Retina (tissue), 1 donor: ENCODE results near the gene ITGA8.
"Not testable (repeated sequence)": the region's sequence is repeated elsewhere in the genome, so short reads cannot be mapped to it uniquely, and the experiment has no call there.

Experiments used
- DNase-seq: peaks from one replicate; pipeline ENCODE4 v3.0.0-alpha.2; 2016

Gene ITGA8

DNA sequence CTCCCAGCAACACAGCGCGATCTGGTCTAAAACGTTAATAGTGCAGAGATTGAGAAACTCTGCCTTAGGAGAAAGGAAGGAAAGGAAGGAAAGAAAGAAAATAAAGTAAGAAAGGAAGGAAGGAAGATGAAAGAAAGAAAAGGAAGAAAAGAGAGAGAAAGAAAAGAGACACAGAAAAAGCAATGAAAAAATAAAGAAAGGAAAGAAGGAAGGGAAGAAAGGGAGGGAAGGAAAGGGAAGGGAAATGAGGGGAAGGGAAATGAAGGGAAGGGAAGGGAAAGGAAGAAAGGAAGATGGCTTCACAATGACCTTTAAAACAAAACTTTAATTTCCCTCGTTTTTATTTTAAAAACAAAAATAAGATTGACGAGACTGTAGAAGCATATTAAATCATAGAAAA is 173.1 kb downstream of the ITGA8 start:
- DNase-seq: no peak

DNA sequence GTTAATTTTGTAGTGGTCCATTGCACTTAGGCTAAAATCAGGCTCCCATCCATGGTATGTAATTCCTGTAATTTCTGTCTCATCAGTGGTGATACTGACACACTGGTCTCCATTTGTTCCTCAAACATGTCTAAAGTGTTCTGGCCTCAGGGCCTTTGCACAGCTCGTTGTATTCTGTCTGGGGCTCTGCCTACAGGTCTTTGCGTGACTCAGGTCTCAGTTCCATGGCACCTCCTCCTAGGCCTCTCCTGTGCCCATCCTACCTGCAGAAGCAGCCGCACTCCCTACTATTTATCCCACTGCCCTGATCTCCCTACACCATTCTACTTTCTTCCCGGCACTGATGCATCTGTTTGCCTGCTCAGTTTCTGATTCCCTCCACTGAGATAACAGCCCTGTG is 173.8 kb downstream of the ITGA8 start:
- DNase-seq: no peak

DNA sequence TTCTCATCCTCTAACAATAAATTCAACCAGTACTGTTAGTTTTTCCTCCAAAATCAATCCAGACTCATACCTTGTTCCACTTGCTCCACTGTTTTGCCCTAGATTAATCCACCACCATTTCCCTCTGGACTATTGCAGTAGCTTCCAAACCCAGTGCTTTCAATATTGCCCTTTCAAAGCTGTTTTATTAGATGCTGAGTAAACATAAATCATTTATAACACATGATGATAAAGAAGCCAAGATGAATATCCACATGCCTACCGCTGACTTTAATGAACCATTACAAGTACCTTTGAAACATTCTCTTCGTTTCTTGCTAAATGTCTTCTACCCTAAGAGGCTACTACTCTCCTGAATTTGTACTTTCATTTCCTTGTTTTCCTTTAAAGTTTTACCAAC is 174.5 kb downstream of the ITGA8 start:
- DNase-seq: no peak

DNA sequence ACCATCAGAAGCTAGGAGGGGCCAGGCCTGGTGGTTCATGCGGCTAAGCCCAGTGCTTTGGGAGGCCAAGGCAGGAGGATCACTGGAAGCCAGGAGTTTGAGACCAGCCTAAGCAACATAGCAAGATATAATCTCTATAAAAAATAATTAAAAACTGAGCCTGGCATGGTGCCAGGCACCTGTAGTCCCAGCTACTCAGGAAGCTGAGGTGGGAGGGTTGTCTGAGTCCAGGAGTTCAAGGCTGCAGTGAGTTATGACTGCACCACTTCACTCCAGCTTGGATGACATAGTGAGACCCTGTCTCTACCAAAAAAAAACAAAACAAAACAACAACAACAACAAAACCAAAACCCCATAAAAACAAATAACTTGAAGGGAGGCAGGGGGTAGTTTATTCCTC is 175.7 kb downstream of the ITGA8 start:
- DNase-seq: no peak

DNA sequence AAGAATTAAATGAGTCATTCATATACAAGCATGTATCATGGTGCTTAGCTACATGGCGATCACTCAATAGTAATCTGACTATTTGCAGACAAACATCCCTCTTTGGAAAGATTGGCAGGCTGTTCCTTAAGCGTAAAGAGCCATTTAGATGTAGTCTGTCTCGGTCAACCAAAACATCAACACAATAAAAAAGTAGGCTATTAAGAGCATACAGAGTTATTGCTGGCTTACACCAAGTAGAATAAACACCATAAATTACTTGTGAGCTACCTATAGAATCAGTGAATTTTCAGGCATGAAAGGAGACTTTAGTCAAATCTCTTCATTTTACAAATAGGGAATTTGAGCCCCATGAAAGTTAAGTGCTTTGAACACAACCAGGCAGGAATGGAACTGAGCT is 176.9 kb downstream of the ITGA8 start:
- no peak for DNase-seq

DNA sequence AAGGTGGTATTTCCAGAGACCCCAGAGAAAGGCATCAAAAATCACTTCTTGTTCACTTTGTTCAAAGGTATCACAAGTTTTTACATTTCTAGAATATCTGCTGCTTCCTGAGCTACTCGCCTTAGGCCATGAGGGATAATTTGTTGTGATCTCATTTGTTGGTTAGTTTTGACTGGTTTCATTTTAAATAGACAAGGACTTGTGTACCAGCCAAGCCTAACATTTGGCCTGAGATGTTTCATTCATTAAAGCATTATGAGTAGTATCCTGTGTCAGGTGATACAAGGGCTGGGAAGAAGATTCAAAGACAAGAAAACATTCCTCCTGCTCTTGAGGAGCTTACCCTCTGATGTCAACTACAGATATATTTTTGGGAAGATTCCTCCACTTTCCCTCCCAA is 178.3 kb downstream of the ITGA8 start:
- no peak for DNase-seq

DNA sequence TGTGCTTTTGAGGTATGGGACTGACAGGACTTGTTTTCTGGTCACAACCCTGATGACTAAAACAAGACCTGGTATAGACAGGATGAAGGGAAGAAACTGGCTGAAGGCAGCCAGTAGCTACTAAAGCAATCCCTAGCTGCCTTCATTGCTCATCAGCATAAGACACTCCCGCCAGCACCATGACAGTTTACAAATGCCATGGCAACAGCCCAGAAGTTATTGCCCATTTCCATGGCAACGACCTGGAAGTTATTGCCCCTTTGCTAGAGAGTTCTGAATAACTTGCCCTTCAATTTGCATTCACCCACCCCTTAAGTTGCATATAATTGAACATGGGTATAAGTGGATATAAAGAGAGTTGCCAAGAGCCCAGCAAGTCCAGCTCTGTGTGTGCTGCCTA is 179.0 kb downstream of the ITGA8 start:
- no peak for DNase-seq

DNA sequence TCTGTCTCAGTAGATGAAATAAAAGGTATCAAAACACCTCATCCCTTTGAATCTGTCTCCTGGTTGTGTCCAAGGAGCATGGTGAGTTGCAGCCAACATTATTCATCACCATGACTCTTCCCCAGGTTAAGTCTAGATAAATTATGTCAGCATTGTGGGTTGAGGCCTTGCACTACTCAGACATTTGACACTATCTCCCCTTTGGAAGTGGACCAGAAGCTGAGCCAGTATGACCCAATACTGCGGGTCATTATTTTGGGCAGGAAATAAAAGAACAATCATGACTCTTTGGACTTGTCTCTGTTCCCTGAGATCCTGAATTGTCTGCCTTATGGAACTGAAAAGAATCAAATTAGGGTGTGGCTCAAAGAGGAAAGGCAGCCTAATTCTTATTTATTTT is 180.5 kb downstream of the ITGA8 start:
- no peak for DNase-seq

DNA sequence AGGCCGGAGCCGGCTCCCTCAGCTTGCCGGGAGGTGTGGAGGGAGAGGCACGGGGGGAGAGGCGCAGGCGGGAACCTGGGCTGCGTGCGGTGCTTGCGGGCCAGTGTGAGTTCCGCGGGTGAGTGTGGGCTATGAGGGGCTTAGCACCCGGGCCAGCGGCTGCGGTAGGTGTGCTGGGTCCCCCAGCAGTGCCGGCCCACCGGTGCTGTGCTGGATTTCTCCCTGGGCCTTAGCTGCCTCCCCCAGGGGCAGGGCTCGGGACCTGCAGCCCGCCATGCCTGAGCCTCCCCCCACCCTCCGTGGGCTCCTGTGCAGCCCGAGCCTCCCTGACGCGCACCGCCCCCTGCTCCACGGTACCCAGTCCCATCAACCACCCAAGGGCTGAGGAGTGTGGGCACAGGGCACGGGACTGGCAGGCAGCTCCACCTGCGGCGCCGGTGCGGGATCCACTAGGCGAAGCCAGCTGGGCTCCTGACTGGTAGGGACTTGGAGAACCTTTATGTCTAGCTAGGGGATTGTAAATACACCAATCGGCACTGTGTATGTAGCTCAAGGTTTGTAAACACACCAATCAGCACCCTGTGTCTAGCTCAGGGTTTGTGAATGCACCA is 184.7 kb downstream of the ITGA8 start:
- not testable (repeated sequence) for DNase-seq

DNA sequence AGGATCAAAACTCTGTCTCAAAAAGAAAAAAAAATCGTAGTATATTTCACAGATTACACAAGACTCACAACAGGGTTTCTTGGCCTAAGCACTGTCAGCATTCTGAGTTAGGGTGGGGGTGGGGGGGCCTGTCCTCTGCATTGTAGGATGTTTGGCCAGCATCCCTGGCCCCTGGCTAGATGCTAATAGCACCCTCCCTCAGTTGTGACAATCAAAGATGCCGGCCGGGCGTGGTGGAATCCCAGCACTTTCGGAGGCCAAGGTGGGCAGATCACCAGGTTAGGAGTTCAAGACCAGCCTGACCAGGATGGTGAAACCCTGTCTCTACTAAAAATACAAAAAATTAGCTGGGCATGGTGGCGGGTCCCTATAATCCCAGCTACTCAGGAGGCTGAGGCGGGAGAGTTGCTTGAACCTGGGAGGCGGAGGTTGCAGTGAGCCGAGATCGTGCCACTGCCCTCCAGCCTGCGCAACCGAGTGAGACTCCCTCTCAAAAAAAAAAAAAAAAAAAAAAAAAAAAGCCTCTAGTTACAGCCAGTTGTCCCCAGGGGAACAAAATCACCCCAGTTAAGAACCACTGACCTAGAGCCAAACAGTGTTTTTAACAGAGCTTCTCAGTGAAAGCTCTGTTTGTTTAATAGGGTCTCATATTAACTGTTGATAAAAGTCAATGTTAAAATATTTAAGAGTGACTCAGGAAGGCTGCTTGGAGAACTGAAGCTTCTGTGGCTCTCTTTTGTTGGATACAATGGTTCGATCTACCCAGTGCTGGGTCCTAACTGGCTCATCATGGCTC is 187.6 kb downstream of the ITGA8 start:
- no peak for DNase-seq

DNA sequence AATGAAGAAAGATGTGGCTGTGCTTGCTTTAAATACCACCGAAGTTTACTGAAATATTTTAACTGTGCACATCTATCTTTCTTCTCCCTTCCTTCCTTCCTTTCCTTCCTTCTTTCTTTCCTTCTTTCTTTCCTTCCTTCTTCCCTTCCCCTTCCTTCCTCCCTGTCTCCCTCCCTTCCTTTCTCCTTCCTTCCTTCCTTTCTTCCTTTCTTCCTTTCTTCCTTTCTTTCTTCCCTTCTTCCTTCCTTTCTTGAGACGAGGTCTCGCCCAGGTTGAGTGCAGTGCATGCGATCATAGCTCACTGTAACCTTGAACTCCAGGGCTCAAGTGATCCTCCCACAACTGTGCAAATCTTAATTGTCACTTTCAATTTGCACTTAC is 190.9 kb downstream of the ITGA8 start:
- no peak for DNase-seq

DNA sequence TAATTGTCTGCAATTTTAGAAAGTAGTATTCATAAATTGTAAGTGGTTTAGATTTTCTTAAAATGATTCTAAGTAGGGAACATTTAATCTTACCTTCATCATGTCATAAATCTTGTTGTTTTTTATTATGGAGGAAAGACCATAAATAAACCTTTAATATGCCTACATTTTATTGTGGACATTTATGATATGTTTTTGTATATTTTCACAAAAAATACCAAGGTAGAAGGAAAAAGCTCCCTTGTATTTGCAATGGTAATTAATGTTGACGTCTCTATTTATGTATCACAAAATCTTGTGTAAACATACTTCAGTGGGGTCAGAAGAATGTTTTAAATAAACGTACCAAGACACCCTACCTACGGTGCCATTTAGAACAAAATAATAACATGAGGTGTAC is 193.0 kb downstream of the ITGA8 start:
- DNase-seq: no peak

DNA sequence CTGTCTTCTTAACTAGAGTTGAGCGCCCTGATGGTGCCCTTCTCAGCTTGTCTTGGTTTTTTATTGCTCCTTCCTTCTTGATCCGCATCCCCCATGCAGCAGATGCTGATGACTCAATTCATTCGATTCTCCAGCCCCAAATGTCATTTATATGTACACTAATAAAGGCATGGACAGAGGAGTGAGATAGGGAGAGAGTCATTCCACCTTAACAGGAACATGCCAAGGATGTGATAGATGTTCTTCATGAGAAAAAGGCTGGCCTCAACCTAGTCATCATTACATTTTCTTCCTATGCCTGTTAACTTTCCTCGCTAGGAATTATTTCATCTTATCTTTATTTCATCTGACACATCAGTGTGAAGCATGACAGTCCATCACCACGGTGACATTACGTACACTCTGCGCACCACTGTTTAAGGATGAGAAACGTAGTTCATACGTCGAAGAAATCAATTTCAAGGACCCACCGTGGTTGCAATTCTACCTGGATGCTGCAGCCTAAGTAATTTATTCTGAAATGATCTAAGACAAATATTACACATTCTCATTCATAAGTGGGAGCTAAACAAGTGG is 198.3 kb downstream of the ITGA8 start:
- no peak for DNase-seq

DNA sequence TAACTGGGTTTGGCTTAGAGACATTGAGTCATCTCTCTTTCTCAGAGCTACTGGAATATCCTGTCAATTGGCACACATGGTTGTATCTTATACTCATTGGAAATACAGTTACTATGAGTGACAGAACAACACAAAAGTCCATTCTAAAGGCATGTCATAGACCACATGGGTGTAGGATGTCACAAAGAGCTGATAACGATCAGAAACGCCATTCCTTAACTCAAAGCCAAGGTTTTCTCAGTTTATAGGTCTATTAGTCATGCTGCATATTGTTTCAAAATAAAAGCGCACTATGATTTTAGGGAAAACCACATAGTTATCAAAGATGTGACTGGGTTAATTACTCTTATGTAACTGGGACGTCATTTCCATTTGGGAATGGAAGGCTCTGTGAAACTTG is 201.5 kb downstream of the ITGA8 start:
- no peak for DNase-seq

DNA sequence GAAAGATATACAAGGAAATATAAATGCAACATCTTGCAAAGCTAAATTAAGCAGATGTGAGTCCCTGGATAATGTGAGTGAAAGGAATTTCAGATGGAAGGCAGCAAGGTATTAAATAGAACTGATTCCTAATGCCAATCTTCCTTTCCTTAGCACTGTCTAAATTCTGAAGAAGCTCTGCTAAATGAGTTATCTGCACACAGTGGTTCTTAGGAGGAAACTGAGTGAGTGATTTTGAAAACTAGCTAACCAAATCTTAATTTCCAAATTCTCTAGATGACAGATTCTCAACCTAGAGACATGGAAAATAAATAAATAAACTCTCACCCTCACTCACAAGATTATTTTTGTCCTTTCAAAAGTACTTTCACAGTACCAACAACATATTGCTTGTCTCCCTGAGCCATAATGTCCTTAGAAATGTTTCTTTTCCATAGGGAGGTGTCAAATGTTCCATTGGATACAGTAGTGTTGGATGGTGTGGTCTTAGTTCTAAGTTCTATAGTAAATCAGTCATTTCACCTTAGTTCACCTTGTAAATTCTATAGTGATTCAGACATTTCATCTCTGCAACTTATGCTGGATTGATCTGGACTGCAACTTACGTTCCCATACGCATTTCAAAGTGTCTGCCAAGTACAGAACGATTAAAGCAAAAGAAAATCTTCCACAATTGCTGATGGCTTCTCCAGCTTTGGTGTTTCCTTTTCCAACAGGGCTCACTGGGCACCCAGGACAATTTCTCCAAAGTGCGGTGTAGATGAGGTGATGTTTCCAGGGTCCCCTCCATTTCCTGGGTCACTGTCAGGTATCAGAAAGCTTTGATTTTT is 203.3 kb downstream of the ITGA8 start:
- no peak for DNase-seq

DNA sequence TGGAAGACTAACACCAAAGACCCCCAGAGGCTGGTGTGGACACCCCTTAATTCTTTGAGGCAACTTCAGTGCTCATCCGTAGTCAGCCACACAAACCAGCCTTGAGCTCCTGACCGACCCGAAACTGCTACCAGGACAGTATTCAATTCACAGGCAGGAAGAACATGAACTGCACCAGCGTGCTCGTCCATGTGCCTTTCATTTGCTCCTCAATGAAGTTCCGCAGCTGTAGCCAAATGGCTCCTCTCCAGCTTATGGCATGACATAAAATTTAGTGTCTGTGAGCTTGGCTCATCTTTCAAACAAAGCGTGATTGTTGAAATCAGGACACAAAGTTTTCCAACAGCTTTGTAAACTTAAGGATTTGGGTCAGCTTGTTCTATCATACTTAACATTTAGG is 204.5 kb downstream of the ITGA8 start:
- no peak for DNase-seq

DNA sequence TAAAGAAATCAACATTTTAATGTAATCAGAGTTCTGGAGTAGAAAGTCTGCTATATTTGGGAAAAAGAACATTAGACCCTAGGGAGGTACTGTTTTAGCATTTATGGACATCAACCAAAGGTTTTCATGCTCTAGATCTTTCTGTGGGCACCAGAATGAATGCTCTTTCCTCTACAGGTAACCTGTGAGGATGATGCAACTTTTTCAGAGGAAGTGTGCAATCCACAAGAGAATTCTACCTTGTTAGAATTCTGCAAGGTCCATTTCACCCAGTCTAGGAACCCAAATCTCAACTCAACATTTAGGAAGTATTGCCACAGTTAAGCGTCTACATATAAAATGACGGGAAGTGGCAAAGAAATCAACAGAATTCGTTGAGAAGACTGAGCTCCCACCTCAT is 208.8 kb downstream of the ITGA8 start:
- no peak for DNase-seq

DNA sequence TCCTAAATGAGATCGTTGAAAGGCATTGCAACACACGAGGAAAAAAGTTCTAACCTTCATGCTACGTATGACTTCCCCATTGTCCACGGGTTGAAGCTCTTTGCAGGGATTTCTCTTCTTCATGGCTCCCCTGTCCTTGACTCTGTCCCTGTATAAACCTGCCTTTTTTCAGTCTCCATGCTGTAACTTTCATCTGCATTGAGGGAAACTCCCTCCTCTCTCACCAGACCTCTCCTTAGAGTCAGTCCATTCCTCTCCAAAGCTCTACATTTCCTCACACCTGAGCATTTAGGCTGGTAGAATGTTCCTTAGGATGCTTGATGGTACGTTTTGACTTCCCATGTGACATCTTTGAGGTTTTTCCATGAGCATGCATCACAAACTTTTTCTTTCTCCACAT is 214.4 kb downstream of the ITGA8 start:
- DNase-seq: no peak

DNA sequence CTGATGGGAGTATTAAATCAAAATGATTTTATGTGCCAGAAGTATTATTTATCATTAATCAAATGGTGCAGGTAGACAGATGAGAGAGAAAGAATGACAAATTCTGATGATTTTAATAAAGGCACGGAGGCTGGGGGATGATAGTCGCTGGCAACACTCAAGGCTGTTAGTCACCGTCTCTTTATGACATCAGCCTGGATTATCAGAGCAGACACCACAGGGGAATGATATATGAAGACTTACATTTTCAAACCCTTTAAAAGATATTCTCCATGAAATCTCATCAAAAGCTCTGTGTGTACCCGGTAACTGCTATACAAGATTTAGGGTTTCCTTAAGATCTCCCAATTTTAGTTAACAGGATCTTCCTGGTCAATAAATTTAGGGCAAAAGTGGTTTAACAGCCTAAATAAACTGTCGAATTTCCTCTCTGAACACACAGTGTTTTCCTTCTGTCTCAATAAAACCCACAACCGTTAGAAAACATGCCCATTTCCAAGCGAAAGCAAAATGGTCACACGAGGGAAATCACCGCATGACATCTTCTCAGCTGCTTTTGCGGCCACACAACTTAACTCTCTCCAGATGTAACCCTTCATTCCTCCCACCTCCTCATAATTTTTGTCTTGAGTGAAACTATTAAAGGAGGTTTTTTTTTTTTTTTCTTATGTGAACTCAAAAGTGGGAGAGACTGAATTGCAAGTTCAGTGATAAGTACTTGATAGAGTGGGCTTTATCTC is 215.5 kb downstream of the ITGA8 start:
- no peak for DNase-seq

DNA sequence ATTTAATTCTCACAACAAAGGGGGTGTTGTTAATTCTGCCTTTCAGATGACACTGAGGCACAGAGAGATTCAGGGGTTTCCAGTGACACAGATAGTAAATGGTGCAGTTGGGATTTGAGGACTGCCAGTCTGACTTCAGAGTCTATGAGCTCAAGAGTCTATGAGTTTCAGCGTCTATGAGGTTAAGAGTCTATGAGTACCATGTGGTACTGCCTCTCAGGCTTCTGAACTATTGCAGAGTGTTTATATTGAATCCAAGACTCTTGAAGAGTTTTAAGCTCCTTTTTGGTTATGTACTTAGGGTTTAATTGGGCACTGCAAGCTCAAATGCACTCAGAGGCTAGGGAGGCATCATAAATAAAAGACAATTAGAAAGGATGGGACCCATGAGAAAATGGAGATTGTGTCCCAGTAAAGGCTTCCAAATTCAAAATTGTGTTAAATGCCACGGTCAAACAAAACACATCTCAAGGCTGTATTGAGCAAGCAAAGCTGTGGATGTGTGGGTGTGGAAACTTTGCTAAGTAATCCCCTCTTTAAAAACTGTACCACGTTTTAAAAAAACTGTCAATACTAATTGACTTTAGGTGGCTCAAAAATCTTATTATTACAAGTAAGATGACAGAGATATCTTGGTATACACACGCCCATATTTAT is 224.7 kb downstream of the ITGA8 start:
- no peak for DNase-seq

DNA sequence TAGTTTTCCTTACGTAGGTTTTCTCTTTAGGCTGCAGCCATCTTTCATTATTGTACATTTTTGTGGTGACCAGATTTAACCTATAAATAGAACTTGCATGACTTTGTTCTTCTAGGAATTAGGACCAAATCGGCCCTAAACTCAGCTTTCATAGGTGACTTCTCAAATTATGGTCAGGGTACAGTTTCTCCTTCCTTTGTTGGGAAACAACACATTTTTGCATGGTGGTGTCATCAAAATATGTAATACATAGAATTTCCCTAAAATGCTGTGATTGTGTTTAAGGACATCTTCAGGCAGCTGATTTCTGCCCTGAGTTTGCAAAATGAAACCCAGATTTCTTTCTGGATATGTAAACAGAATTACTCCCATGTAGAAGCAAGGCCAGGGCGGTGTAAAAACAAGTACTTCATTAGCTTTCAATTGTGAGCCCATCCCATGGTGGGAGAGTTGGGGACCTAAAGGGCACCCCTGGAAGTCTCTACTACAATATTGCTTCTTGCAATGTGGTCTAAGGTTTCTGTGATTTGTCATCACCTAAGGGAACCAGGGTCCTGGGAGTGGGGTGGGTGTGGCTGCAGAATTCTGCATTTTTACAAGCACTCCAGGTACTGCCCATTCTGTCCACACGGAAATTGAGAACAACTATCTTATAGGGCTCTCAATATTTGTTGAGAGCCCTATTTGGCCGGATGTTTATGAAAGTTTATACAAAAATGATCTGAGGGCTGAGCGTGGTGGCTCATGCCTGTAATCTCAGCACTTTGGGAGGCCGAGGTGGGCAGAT is 227.7 kb downstream of the ITGA8 start:
- DNase-seq: no peak

DNA sequence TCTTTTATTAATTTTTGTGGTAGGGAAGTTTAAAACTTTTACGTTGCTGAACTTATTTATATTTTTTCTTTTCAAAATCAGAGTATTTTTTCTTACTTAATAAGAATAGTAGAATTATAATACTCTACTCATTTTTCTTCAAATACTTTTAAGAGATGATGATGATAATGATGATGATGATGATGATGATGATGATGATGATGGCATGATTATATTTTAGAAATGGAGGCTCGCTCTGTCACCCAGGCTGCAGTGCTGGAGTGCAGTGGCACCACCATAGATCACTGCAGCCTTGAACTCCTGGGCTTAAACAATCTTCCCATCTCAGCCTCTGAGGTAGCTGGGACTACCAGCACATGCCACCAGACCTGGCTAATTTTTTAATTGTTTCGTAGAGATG is 230.3 kb downstream of the ITGA8 start:
- no peak for DNase-seq
